ENCODE results near the gene FOXRED2.

DNA sequence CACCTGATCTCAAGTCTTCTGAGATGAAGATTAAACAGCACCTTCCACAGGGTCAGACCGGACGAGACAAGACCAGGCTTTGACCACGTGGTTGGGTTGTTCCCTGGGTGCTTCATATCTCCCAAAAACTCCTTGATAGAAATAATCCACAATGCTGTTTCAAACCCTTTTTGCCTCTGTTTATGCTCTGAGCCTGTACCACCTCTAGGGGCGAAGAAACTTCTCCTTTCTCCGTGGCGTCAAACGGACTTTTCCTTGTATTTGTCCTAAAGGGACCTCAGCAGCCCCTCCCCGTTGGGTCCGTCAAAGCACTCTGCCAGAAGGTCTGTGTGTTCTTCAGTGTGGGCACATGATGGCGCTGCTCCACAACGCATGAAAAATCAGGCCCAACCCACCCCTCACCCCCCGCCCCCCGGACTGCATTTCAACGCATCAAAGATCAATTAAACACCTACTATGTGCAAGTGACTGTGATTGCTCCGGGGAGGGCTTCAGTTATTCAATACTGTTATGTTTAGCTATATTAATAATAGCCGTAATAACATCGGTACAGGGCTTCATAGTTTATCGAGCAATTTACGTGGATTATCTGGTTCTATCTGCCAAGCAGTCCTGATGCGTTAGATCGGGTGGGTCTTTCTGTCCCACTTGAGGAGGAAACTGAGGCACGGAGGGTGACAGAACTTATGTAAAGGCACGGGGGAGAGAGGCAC lies 39.4 kb upstream of the FOXRED2 start:
- TF ChIP-seq, protein P1, sequence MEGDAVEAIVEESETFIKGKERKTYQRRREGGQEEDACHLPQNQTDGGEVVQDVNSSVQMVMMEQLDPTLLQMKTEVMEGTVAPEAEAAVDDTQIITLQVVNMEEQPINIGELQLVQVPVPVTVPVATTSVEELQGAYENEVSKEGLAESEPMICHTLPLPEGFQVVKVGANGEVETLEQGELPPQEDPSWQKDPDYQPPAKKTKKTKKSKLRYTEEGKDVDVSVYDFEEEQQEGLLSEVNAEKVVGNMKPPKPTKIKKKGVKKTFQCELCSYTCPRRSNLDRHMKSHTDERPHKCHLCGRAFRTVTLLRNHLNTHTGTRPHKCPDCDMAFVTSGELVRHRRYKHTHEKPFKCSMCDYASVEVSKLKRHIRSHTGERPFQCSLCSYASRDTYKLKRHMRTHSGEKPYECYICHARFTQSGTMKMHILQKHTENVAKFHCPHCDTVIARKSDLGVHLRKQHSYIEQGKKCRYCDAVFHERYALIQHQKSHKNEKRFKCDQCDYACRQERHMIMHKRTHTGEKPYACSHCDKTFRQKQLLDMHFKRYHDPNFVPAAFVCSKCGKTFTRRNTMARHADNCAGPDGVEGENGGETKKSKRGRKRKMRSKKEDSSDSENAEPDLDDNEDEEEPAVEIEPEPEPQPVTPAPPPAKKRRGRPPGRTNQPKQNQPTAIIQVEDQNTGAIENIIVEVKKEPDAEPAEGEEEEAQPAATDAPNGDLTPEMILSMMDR (conservative IDR thresholded peaks at IDR 0.05; ENCODE audit: low read depth, low read length), result peak; percentile 62
- TF ChIP-seq RCOR1 (IDR thresholded peaks at IDR 0.05; ENCODE audit: insufficient replicate concordance, low read length) (no peak), CHD1 (IDR thresholded peaks at IDR 0.05; ENCODE audit: low read depth, low read length) (no peak), POLR2A (IDR thresholded peaks at IDR 0.05; ENCODE audit: low read depth, low read length) (no peak), SMC3 (IDR thresholded peaks at IDR 0.05; ENCODE audit: low read depth, low read length) (peak; percentile 44), CEBPB (IDR thresholded peaks at IDR 0.05; ENCODE audit: low read depth, low read length) (no peak), MAZ (IDR thresholded peaks at IDR 0.05; ENCODE audit: borderline replicate concordance, low read depth, low read length) (peak; percentile 43; the same call in 1 of the 2 replicates), MXI1 (IDR thresholded peaks at IDR 0.05; ENCODE audit: borderline replicate concordance, low read depth, low read length) (no peak), MAFK (IDR thresholded peaks at IDR 0.05; ENCODE audit: low read depth, low read length) (no peak), RAD21 (IDR thresholded peaks at IDR 0.05; ENCODE audit: low read length) (peak; percentile 71)
- TF ChIP-seq, protein P2, sequence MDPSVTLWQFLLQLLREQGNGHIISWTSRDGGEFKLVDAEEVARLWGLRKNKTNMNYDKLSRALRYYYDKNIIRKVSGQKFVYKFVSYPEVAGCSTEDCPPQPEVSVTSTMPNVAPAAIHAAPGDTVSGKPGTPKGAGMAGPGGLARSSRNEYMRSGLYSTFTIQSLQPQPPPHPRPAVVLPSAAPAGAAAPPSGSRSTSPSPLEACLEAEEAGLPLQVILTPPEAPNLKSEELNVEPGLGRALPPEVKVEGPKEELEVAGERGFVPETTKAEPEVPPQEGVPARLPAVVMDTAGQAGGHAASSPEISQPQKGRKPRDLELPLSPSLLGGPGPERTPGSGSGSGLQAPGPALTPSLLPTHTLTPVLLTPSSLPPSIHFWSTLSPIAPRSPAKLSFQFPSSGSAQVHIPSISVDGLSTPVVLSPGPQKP (IDR thresholded peaks at IDR 0.05; ENCODE audit: borderline replicate concordance, low read depth, low read length), result no peak
